ENCODE data around the gene KPNA3. TPM values are rescaled to one million over a fixed set of nuclear protein-coding genes. Genes with fewer than 3 reads are reported as not detected.

The KPNA3 gene
- total RNA-seq, 1 experiment from 2014 or later = 49.7 TPM

DNA sequence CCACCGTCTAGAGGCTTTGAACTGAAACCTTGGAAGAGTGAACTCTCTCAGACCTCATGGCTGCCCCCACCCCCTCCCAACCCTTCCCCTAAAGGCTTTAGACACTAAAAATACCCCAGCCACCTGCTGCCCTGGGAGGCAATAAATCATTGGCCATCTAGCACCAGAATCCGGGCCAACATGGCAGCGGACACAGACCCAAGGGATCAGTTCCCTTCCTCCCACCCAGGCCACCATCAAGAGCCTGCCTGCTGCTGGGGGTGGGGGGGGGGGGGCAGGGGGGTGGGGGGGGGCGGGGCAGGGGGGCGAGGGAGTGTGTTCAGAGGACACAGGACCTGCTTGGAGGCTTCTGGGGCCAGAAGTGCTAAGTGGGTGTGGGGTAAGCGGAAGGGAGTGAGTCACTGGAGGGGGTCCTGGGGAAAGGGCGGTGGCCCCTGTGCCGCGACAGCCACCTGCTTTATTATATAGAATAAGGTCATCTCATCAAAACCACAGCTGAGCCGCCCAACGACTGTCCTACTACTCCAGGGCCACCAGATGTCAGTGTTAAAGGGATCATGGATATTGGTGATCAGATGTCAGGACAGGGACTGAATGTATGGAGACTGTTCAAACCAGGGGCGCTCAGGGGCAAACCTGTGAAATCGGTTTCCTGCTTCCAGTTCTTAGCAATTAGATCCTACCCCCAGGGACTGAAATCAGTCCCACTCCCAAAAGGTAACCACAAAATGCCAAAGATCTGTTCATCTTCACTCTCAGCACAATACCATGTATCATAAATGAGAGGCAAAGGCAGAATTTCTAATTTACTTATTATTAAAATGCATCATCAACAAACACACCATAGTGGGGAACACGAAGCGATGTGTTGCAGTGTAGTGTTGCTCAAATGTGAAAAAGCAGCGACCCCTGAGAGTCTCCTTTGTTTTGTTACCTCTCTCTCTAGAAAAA lies 139.9 kb downstream of the KPNA3 start:
- no peak overlapping the region for H3T11ph ChIP-seq (ENCODE audit: low read length)
- H2BK120ac ChIP-seq (ENCODE audit: low read depth, low read length, poor library complexity, severe bottlenecking) = no peak overlapping the region
- no peak overlapping the region for H2AFZ ChIP-seq (ENCODE audit: low read length)
- no peak overlapping the region for H4K5ac ChIP-seq (ENCODE audit: insufficient read length, low read depth, low read length)
- H3K4me3 Mint-ChIP-seq = no peak overlapping the region; a peak in 1 of 5 replicates
- WGBS (ENCODE audit: extremely low coverage, insufficient read length, low lambda C conversion rate) = no CpG with 5 or more reads among the region's 16 CpGs
- H4K8ac ChIP-seq (replicated peaks; ENCODE audit: insufficient read length, low read depth, low read length) = no peak overlapping the region
- no peak overlapping the region for H3K56ac ChIP-seq (ENCODE audit: insufficient read length, low read depth, low read length)
- no peak overlapping the region for H2AK5ac ChIP-seq (ENCODE audit: insufficient read length, low read length)
- H3K23ac ChIP-seq (ENCODE audit: insufficient read length, low read depth, low read length) = no peak overlapping the region
- no peak overlapping the region for H3K4me2 ChIP-seq (ENCODE audit: insufficient read depth, insufficient read length, low read length)
- no peaks in the 10 kb centered on the region for H3K79me1 ChIP-seq (ENCODE audit: insufficient read depth, low read depth, low read length, poor library complexity, severe bottlenecking)
- no peaks in the 10 kb centered on the region for H3K23me2 ChIP-seq (ENCODE audit: insufficient read length, low read depth, low read length, poor library complexity, severe bottlenecking)
- no peaks in the 10 kb centered on the region for H3K27me3 ChIP-seq (ENCODE audit: insufficient read depth, low read length)
- H4K20me1 ChIP-seq (ENCODE audit: control insufficient read depth, insufficient read depth, insufficient read length) = no peaks in the 10 kb centered on the region
- no peaks in the 10 kb centered on the region for H3K27me3 Mint-ChIP-seq (ENCODE audit: low read depth)
- H3K9me3 Mint-ChIP-seq = no peaks in the 10 kb centered on the region
- no peak overlapping the region for H3K9ac ChIP-seq (ENCODE audit: extremely low read depth, insufficient read length, low read length)
- no peak overlapping the region for H3K18ac ChIP-seq (ENCODE audit: insufficient read length, low read depth, low read length)
- H3K27ac ChIP-seq (ENCODE audit: insufficient read length, low read depth, low read length) = no peak overlapping the region
- H2BK15ac ChIP-seq (ENCODE audit: low read depth, low read length) = no peak overlapping the region
- H3K27ac Mint-ChIP-seq = no peak overlapping the region; a peak in 1 of 7 replicates
- TF ChIP-seq, protein P1, sequence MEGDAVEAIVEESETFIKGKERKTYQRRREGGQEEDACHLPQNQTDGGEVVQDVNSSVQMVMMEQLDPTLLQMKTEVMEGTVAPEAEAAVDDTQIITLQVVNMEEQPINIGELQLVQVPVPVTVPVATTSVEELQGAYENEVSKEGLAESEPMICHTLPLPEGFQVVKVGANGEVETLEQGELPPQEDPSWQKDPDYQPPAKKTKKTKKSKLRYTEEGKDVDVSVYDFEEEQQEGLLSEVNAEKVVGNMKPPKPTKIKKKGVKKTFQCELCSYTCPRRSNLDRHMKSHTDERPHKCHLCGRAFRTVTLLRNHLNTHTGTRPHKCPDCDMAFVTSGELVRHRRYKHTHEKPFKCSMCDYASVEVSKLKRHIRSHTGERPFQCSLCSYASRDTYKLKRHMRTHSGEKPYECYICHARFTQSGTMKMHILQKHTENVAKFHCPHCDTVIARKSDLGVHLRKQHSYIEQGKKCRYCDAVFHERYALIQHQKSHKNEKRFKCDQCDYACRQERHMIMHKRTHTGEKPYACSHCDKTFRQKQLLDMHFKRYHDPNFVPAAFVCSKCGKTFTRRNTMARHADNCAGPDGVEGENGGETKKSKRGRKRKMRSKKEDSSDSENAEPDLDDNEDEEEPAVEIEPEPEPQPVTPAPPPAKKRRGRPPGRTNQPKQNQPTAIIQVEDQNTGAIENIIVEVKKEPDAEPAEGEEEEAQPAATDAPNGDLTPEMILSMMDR (conservative IDR thresholded peaks at IDR 0.05) = peak; percentile 66
- peak; percentile 70 for DNase-seq
- H2BK12ac ChIP-seq (ENCODE audit: insufficient read length, low read depth, low read length) = no peak overlapping the region
- H3K4ac ChIP-seq (ENCODE audit: low read depth, low read length) = no peak overlapping the region
- H3K4me1 ChIP-seq (ENCODE audit: insufficient read depth, low read length) = no peaks in the 10 kb centered on the region; the same call in 1 of the 2 replicates
- peaks cover 0 to 6% (median 0%) of the 10 kb centered on the region in 3 experiments; a peak in 1 of 7 replicates for H3K36me3 Mint-ChIP-seq (ENCODE audit: insufficient read depth in 1 of 3, low read depth in 3 of 3)
- H2BK5ac ChIP-seq (ENCODE audit: insufficient read length, low read length) = no peak overlapping the region
- H2BK20ac ChIP-seq (ENCODE audit: low read depth, low read length, poor library complexity, severe bottlenecking) = no peak overlapping the region
- H3K4me1 Mint-ChIP-seq = peaks cover 6 to 16% of the 10 kb centered on the region in 2 experiments
- no peaks in the 10 kb centered on the region for H3K9me3 ChIP-seq (ENCODE audit: control insufficient read depth, low read depth, low read length)
- H3K79me2 ChIP-seq (ENCODE audit: insufficient read depth, low read length) = no peaks in the 10 kb centered on the region
- H3K14ac ChIP-seq (ENCODE audit: insufficient read depth, low read length) = no peak overlapping the region
- no peak overlapping the region for H4K91ac ChIP-seq (ENCODE audit: insufficient read length, low read depth, low read length)
